Tibial nerve (tissue), 3 donors: ENCODE measurements around the gene CAVIN2.

Experiments
- POLR2A ChIP-seq, 2 donors: fragments of 450-650 bp; IDR thresholded peaks; one replicate each; pipeline ENCODE4 v1.6.1; 2017; ENCODE audit warnings: antibody characterized with exemption in 2 of 2, mild to moderate bottlenecking in 2 of 2, moderate library complexity in 2 of 2
- TF ChIP-seq, protein P1 (sequence below), 5 experiments: fragments of 200-600 bp in 3 of 5; fragments of 450-650 bp in 2 of 5; sonication (generic) in 3 of 5; IDR thresholded peaks; one replicate each; pipeline ENCODE4 v1.5.1; 2016 to 2019; ENCODE audit warnings: antibody characterized with exemption in 5 of 5, mild to moderate bottlenecking in 3 of 5, moderate library complexity in 2 of 5

DNA sequence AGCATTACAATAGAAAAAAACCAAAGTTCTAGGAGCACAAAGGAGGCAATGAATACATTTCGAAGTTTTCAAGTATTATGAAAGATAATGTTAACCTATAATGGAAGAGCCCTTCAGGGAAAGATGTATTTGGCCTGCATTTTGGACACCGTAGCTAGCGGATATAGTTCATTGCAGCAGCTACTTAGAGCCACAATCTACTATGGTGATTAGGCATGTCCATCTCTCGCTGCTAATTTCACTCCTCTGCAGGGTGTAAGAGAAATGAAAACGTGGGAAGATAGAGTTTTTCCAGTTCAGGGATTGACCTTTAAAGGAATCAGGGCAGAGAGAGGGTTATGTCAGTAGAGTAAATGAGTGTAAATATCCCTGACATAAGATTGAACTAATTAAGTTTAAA is 8.5 kb upstream of the CAVIN2 start:
- TF ChIP-seq, protein P1, sequence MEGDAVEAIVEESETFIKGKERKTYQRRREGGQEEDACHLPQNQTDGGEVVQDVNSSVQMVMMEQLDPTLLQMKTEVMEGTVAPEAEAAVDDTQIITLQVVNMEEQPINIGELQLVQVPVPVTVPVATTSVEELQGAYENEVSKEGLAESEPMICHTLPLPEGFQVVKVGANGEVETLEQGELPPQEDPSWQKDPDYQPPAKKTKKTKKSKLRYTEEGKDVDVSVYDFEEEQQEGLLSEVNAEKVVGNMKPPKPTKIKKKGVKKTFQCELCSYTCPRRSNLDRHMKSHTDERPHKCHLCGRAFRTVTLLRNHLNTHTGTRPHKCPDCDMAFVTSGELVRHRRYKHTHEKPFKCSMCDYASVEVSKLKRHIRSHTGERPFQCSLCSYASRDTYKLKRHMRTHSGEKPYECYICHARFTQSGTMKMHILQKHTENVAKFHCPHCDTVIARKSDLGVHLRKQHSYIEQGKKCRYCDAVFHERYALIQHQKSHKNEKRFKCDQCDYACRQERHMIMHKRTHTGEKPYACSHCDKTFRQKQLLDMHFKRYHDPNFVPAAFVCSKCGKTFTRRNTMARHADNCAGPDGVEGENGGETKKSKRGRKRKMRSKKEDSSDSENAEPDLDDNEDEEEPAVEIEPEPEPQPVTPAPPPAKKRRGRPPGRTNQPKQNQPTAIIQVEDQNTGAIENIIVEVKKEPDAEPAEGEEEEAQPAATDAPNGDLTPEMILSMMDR (IDR thresholded peaks at IDR 0.05): no peak
- TF ChIP-seq POLR2A (IDR thresholded peaks at IDR 0.05): no peak
